ENCODE measurements around the gene ZNF683.

GRCh38 chr1:26330276-26330675, 42.3 kb downstream of the ZNF683 start:
- no peak for TF ChIP-seq POLR2A (IDR thresholded peaks at IDR 0.05)
- no peak for TF ChIP-seq CTCF (IDR thresholded peaks at IDR 0.05)
